ENCODE measurements around the gene SMIM41.

DNA sequence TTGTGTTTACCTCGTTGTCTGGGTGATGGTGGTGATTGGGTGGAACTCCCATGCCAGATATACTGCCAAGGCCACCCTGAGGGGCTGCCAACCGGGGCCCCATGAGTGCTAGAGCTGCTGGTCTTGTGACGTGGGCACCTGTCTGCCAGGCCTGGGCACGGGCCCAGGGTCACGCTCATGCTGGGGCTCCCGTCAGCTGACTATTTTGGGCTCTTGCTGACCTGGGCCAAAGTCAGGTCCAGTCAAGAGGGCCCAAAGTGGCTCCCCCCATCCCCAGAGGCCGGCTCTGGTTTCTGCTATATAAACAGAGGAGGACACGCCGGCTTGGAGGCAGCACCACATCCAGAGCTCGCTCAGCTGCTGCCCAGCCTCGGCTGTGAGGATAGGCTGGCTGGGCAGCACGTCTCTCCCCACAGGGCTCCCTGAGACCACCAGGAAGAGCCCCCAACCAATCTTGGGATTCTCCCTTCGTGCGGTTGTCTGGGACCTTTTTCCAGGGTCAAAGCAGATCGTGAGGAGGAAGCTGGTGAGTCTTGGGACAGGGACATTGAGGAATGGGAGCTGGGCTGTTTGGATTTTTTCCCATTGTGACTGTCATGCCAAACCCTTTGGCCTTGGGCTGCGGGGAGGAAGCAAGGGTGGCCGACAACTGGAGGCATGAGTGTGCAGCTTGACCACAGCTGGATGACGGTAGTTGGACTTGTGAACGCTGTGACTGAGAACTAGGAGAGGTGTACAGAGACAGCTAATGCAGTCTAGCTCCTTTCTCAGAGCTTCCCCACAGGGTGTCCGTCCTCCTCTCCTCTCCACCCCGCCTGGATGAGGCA is 35.9 kb upstream of the SMIM41 start:
- TF ChIP-seq CTCF (IDR thresholded peaks at IDR 0.05) (no peak), SIN3A (IDR thresholded peaks at IDR 0.05; ENCODE audit: borderline replicate concordance, insufficient read depth, low read depth, low read length) (no peak), POLR2AphosphoS5 (IDR thresholded peaks at IDR 0.05; ENCODE audit: low read depth, low read length) (no peak)

Measured in Panc1 (cell line).